ENCODE results near the gene SYT5. TPM values are rescaled to one million over a fixed set of nuclear protein-coding genes. Genes with fewer than 3 reads are reported as not detected.
"Not testable (repeated sequence)": the region's sequence is repeated elsewhere in the genome, so short reads cannot be mapped to it uniquely, and the experiment has no call there.

SYT5 gene
- total and polyA plus RNA-seq, 2 experiments from 2014 or later, result 0.98 to 1.4 TPM

DNA sequence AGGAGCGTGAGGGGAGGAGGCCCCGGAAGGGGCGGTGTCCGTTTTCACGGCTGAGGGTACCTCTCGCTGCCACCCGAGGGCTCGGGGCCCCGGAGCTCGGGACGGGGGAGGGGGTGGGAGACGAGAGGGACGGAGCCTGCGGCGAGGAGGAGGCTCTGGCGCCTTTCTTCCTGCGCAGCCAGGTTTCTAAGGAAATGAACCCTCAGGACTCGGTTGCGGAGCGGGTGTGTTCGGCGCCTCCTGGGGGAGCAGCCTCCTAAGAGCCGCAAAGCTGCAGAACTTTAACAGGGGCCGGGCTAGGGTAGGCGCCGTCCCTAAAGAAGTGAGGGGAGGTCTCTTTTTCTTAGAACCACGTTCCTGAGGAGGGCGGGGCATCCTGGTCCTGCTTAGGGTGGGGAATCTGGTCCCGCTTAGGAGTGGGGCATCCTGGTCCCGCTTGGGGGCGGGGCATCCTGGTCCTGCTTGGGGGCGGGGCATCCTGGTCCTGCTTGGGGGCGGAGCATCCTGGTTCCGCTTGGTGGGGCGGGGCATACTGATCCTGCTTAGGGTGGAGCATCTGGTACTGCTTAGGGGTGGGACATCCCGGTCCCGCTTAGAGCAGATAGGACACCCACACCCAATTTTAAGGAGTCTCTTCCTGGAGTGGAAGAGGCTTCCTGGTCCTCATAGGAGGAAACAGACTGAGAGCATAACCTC lies 6.2 kb downstream of the SYT5 start:
- no peak overlapping the region for H3K27ac ChIP-seq
- no peaks in the 10 kb centered on the region for H3K79me2 ChIP-seq
- no peaks in the 10 kb centered on the region for H4K20me1 ChIP-seq (ENCODE audit: insufficient read depth, poor library complexity, severe bottlenecking)
- peak overlapping the region; percentile 74 for H2AFZ ChIP-seq
- peak overlapping the region; percentile 49 for H3K4me3 ChIP-seq
- H3K36me3 ChIP-seq (replicated peaks; ENCODE audit: insufficient read depth, low read depth), result no peaks in the 10 kb centered on the region
- DNase-seq (ENCODE audit: low spot score), result peak; percentile 56
- H3K9me2 ChIP-seq (replicated peaks; ENCODE audit: insufficient read depth), result no peaks in the 10 kb centered on the region
- TF ChIP-seq, protein P1, sequence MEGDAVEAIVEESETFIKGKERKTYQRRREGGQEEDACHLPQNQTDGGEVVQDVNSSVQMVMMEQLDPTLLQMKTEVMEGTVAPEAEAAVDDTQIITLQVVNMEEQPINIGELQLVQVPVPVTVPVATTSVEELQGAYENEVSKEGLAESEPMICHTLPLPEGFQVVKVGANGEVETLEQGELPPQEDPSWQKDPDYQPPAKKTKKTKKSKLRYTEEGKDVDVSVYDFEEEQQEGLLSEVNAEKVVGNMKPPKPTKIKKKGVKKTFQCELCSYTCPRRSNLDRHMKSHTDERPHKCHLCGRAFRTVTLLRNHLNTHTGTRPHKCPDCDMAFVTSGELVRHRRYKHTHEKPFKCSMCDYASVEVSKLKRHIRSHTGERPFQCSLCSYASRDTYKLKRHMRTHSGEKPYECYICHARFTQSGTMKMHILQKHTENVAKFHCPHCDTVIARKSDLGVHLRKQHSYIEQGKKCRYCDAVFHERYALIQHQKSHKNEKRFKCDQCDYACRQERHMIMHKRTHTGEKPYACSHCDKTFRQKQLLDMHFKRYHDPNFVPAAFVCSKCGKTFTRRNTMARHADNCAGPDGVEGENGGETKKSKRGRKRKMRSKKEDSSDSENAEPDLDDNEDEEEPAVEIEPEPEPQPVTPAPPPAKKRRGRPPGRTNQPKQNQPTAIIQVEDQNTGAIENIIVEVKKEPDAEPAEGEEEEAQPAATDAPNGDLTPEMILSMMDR (IDR thresholded peaks at IDR 0.05; ENCODE audit: poor library complexity), result no peak
- TF ChIP-seq EZH2 (IDR thresholded peaks at IDR 0.05; ENCODE audit: borderline replicate concordance), result no peak
- TF ChIP-seq EZH2phosphoT487 (IDR thresholded peaks at IDR 0.05; ENCODE audit: low read depth, severe bottlenecking, unreplicated experiment), result no peak
- 1% methylated on average over 21 of the region's 37 CpGs for WGBS (ENCODE audit: low lambda C conversion rate, missing lambda C conversion rate)
- no peaks in the 10 kb centered on the region for H3K9me3 ChIP-seq (ENCODE audit: low read depth)
- peak overlapping the region; percentile 88 for H3K4me2 ChIP-seq
- peaks cover 9% of the 10 kb centered on the region for H3K4me1 ChIP-seq (ENCODE audit: insufficient read depth)
- H3K27me3 ChIP-seq, result peaks cover 83% of the 10 kb centered on the region

DNA sequence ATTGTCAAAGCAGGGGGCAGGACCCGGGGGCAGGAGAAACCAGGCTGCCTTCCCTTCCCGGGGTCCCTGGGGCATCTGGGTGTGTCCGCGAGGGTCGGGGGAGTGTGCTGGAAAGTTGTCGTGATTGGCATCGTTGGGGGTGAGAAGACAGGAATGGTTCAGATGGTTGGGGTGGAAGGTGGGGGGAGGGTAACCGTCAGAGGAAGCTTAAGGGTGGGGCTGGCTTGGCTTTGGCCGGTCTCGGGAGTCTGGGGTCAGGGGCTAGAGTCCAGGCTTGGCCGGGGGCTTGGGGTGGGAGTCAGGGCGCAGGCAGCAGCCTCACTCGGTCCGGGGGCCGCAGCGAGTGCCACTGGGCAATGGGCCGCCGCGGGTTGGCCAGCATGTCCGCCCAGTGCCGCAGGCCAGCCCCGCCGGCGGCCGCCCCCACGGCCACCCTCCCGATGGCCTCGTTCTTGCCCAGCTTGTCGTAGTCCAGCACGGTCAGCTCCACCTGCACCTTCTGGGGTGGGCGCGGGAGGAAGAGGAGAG lies 6.8 kb downstream of the SYT5 start:
- no peaks in the 10 kb centered on the region for H3K9me2 ChIP-seq (replicated peaks; ENCODE audit: insufficient read depth)
- peaks cover 7% of the 10 kb centered on the region for H3K4me1 ChIP-seq (ENCODE audit: insufficient read depth)
- no peaks in the 10 kb centered on the region for H4K20me1 ChIP-seq (ENCODE audit: insufficient read depth, poor library complexity, severe bottlenecking)
- no peaks in the 10 kb centered on the region for H3K79me2 ChIP-seq
- TF ChIP-seq, protein P1 (IDR thresholded peaks at IDR 0.05; ENCODE audit: poor library complexity), result no peak
- no peak for TF ChIP-seq EZH2phosphoT487 (IDR thresholded peaks at IDR 0.05; ENCODE audit: low read depth, severe bottlenecking, unreplicated experiment)
- TF ChIP-seq EZH2 (IDR thresholded peaks at IDR 0.05; ENCODE audit: borderline replicate concordance), result no peak
- WGBS (ENCODE audit: low lambda C conversion rate, missing lambda C conversion rate), result 4% methylated on average over 8 of the region's 32 CpGs
- H2AFZ ChIP-seq, result peak overlapping the region; percentile 74
- H3K4me2 ChIP-seq, result peak overlapping the region; percentile 88
- H3K9me3 ChIP-seq (ENCODE audit: low read depth), result no peaks in the 10 kb centered on the region
- no peak for DNase-seq (ENCODE audit: low spot score)
- H3K36me3 ChIP-seq (replicated peaks; ENCODE audit: insufficient read depth, low read depth), result no peaks in the 10 kb centered on the region
- peak overlapping the region; percentile 49 for H3K4me3 ChIP-seq
- no peak overlapping the region for H3K27ac ChIP-seq
- H3K27me3 ChIP-seq, result peaks cover 85% of the 10 kb centered on the region

- peaks cover 80% of the 10 kb centered on the region for H3K27me3 ChIP-seq
- no peak overlapping the region for H3K4me2 ChIP-seq
- no peak overlapping the region for H3K27ac ChIP-seq
- no peaks in the 10 kb centered on the region for H4K20me1 ChIP-seq (ENCODE audit: insufficient read depth, poor library complexity, severe bottlenecking)
- WGBS (ENCODE audit: low lambda C conversion rate, missing lambda C conversion rate), result 23% methylated on average over 12 of the region's 12 CpGs
- no peak overlapping the region for H3K4me3 ChIP-seq
- H2AFZ ChIP-seq, result no peak overlapping the region
- H3K36me3 ChIP-seq (replicated peaks; ENCODE audit: insufficient read depth, low read depth), result no peaks in the 10 kb centered on the region
- no peaks in the 10 kb centered on the region for H3K79me2 ChIP-seq
- TF ChIP-seq EZH2phosphoT487 (IDR thresholded peaks at IDR 0.05; ENCODE audit: low read depth, severe bottlenecking, unreplicated experiment) (peak; percentile 39), EZH2 (IDR thresholded peaks at IDR 0.05; ENCODE audit: borderline replicate concordance) (no peak)
- no peaks in the 10 kb centered on the region for H3K9me3 ChIP-seq (ENCODE audit: low read depth)
- H3K4me1 ChIP-seq (ENCODE audit: insufficient read depth), result peaks cover 7% of the 10 kb centered on the region
- no peaks in the 10 kb centered on the region for H3K9me2 ChIP-seq (replicated peaks; ENCODE audit: insufficient read depth)
- no peak for DNase-seq (ENCODE audit: low spot score)
Observed at GRCh38 chr19:55172741-55173140, 7.3 kb downstream of the SYT5 start.

DNA sequence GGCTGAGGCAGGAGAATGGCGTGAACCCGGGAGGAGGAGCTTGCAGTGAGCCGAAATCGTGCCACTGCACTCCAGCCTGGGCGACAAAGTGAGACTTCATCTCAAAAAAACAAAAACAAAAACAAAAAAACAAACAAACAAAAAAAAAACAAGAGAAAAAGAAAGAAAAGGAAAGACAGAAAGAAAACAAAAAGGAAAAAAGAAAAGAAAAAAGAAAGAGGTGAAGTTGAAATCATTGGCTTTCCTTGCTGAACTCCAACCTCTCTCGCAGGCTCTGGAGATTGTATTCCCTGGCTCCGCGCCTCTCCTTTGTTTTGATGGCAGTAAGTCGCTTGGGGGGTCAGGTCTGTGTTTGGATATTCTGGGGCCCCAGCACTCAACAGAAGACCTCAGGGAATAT lies 7.8 kb downstream of the SYT5 start:
- not testable (repeated sequence) for DNase-seq (ENCODE audit: low spot score); H3K9me2 ChIP-seq (replicated peaks; ENCODE audit: insufficient read depth); H4K20me1 ChIP-seq (ENCODE audit: insufficient read depth, poor library complexity, severe bottlenecking); H3K9me3 ChIP-seq (ENCODE audit: low read depth); H3K4me2 ChIP-seq; H3K27ac ChIP-seq; H3K79me2 ChIP-seq; H3K36me3 ChIP-seq (replicated peaks; ENCODE audit: insufficient read depth, low read depth); H2AFZ ChIP-seq; H3K4me1 ChIP-seq (ENCODE audit: insufficient read depth); H3K4me3 ChIP-seq
- WGBS (ENCODE audit: low lambda C conversion rate, missing lambda C conversion rate), result 74% methylated on average over 9 of the region's 9 CpGs
- H3K27me3 ChIP-seq, result peaks cover 76% of the 10 kb centered on the region

All from hepatocyte (in vitro differentiated cells).